ENCODE results near the gene MEGF11.
"Not testable (repeated sequence)": the region's sequence is repeated elsewhere in the genome, so short reads cannot be mapped to it uniquely, and the experiment has no call there.

MEGF11 gene

GRCh38 chr15:66008940-66009562 is 244.5 kb downstream of the MEGF11 start:
- no peak for DNase-seq (ENCODE audit: low read depth in 2 of 2, low spot score in 1 of 2)

GRCh38 chr15:66007663-66008262 is 245.8 kb downstream of the MEGF11 start:
- DNase-seq (ENCODE audit: low read depth in 2 of 2, low spot score in 1 of 2), result no peak

GRCh38 chr15:66006986-66007385 is 246.6 kb downstream of the MEGF11 start:
- no peak for DNase-seq (ENCODE audit: low read depth in 2 of 2, low spot score in 1 of 2)

- DNase-seq (ENCODE audit: low read depth in 2 of 2, low spot score in 1 of 2), result no peak
Observed at GRCh38 chr15:66004618-66005262, 248.8 kb downstream of the MEGF11 start.

- not testable (repeated sequence) for DNase-seq (ENCODE audit: low read depth in 2 of 2, low spot score in 1 of 2)
Observed at GRCh38 chr15:66003129-66003528, 250.4 kb downstream of the MEGF11 start.

GRCh38 chr15:66001717-66002426 is 251.7 kb downstream of the MEGF11 start:
- no peak for DNase-seq (ENCODE audit: low read depth in 2 of 2, low spot score in 1 of 2)

- DNase-seq (ENCODE audit: low read depth in 2 of 2, low spot score in 1 of 2), result no peak
Observed at GRCh38 chr15:66001042-66001441, 252.5 kb downstream of the MEGF11 start.

GRCh38 chr15:65998486-65998885 is 255.1 kb downstream of the MEGF11 start:
- DNase-seq (ENCODE audit: low read depth in 2 of 2, low spot score in 1 of 2), result no peak

- no peak for DNase-seq (ENCODE audit: low read depth in 2 of 2, low spot score in 1 of 2)
Observed at GRCh38 chr15:65996901-65997300, 256.6 kb downstream of the MEGF11 start.

- no peak for DNase-seq (ENCODE audit: low read depth in 2 of 2, low spot score in 1 of 2)
Observed at GRCh38 chr15:65994832-65995231, 258.7 kb downstream of the MEGF11 start.

GRCh38 chr15:65993762-65994161 is 259.8 kb downstream of the MEGF11 start:
- DNase-seq (ENCODE audit: low read depth in 2 of 2, low spot score in 1 of 2), result no peak

- DNase-seq (ENCODE audit: low read depth in 2 of 2, low spot score in 1 of 2), result no peak
Observed at GRCh38 chr15:65993236-65993635, 260.3 kb downstream of the MEGF11 start.

GRCh38 chr15:65991721-65992483 is 261.6 kb downstream of the MEGF11 start:
- DNase-seq (ENCODE audit: low read depth in 2 of 2, low spot score in 1 of 2), result no peak

- no peak for DNase-seq (ENCODE audit: low read depth in 2 of 2, low spot score in 1 of 2)
Observed at GRCh38 chr15:65990298-65990981, 263.1 kb downstream of the MEGF11 start.

GRCh38 chr15:65987100-65987499 is 266.4 kb downstream of the MEGF11 start:
- DNase-seq (ENCODE audit: low read depth in 2 of 2, low spot score in 1 of 2), result no peak

- no peak for DNase-seq (ENCODE audit: low read depth in 2 of 2, low spot score in 1 of 2)
Observed at GRCh38 chr15:65986416-65986815, 267.1 kb downstream of the MEGF11 start.

GRCh38 chr15:65985387-65985786 is 268.2 kb downstream of the MEGF11 start:
- DNase-seq (ENCODE audit: low read depth in 2 of 2, low spot score in 1 of 2), result no peak

GRCh38 chr15:65982627-65983322 is 270.8 kb downstream of the MEGF11 start:
- DNase-seq (ENCODE audit: low read depth in 2 of 2, low spot score in 1 of 2), result no peak

- peak; percentile 46 to 63 for DNase-seq (ENCODE audit: low read depth in 2 of 2, low spot score in 1 of 2)
Observed at GRCh38 chr15:65981837-65982626, 271.5 kb downstream of the MEGF11 start.
